ENCODE measurements around the gene MRPL41.
"Not testable (repeated sequence)": the region's sequence is repeated elsewhere in the genome, so short reads cannot be mapped to it uniquely, and the experiment has no call there.

MRPL41 gene

GRCh38 chr9:137522746-137523455, 28.8 kb upstream of the MRPL41 start:
- DNase-seq, result no peak

GRCh38 chr9:137524161-137524980, 27.3 kb upstream of the MRPL41 start:
- DNase-seq, result no peak

GRCh38 chr9:137524981-137525317, 26.7 kb upstream of the MRPL41 start:
- no peak for DNase-seq

- no peak for DNase-seq
Observed at GRCh38 chr9:137530331-137530730, 21.3 kb upstream of the MRPL41 start.

GRCh38 chr9:137531099-137531765, 20.4 kb upstream of the MRPL41 start:
- DNase-seq, result no peak

- DNase-seq, result not testable (repeated sequence)
Observed at GRCh38 chr9:137532891-137533468, 18.7 kb upstream of the MRPL41 start.

- no peak for DNase-seq
Observed at GRCh38 chr9:137534256-137535119, 17.2 kb upstream of the MRPL41 start.

GRCh38 chr9:137535120-137535428, 16.6 kb upstream of the MRPL41 start:
- no peak for DNase-seq

- DNase-seq, result not testable (repeated sequence)
Observed at GRCh38 chr9:137536594-137537131, 15.0 kb upstream of the MRPL41 start.

- no peak for DNase-seq
Observed at GRCh38 chr9:137538058-137538457, 13.6 kb upstream of the MRPL41 start.

GRCh38 chr9:137540536-137540935, 11.1 kb upstream of the MRPL41 start:
- no peak for DNase-seq

GRCh38 chr9:137542486-137542885, 9.2 kb upstream of the MRPL41 start:
- DNase-seq, result no peak

- no peak for DNase-seq
Observed at GRCh38 chr9:137543237-137543963, 8.3 kb upstream of the MRPL41 start.

GRCh38 chr9:137544176-137544760, 7.4 kb upstream of the MRPL41 start:
- no peak for DNase-seq

GRCh38 chr9:137545123-137545522, 6.6 kb upstream of the MRPL41 start:
- no peak for DNase-seq

GRCh38 chr9:137547687-137548543, 3.8 kb upstream of the MRPL41 start:
- DNase-seq, result no peak

- DNase-seq, result peak; percentile 70
Observed at GRCh38 chr9:137550231-137550621, 1.5 kb upstream of the MRPL41 start, which contains the start of gene PNPLA7. Gene PNPLA7, minus strand, starts transcription at chr9:137550402. Its CDS starts 205 bp downstream, at chr9:137550197.

GRCh38 chr9:137550958-137551263, 768 bp upstream of the MRPL41 start:
- not testable (repeated sequence) for DNase-seq

- peak; percentile 69 for DNase-seq
Observed at GRCh38 chr9:137552022-137552768, 516 bp downstream of the MRPL41 start.

- DNase-seq, result not testable (repeated sequence)
Observed at GRCh38 chr9:137553654-137554053, 2.0 kb downstream of the MRPL41 start.
